HG03521 (cell line): ENCODE results near the gene EPHA10.
A peak's percentile ranks its signal among the peaks of the same experiment; 100 is the strongest.

Experiments
- ATAC-seq: cut with Tn5 transposase; IDR thresholded peaks from one replicate; pipeline ENCODE4 v1.9.1; 2021; ENCODE audit warnings: mild to moderate bottlenecking, moderate library complexity; ENCODE audit not compliant: unreplicated experiment

EPHA10 gene

GRCh38 chr1:37682334-37682987, 82.5 kb downstream of the EPHA10 start:
- no peak for ATAC-seq

GRCh38 chr1:37680933-37681332, 84.0 kb downstream of the EPHA10 start:
- ATAC-seq = no peak

- ATAC-seq = no peak
These were observed 87.1 kb downstream of the EPHA10 start for GRCh38 chr1:37677808-37678207.

- ATAC-seq = no peak
These were observed 87.8 kb downstream of the EPHA10 start for GRCh38 chr1:37677143-37677439.

- peak; percentile 46 for ATAC-seq
These were observed 88.4 kb downstream of the EPHA10 start for GRCh38 chr1:37676281-37677142.

- no peak for ATAC-seq
These were observed 91.0 kb downstream of the EPHA10 start for GRCh38 chr1:37673920-37674319.

GRCh38 chr1:37672136-37672870, 92.6 kb downstream of the EPHA10 start:
- ATAC-seq = no peak

- no peak for ATAC-seq
These were observed 93.7 kb downstream of the EPHA10 start for GRCh38 chr1:37671261-37671660.

GRCh38 chr1:37670133-37670532, 94.8 kb downstream of the EPHA10 start:
- ATAC-seq = no peak

GRCh38 chr1:37667023-37667671, 97.8 kb downstream of the EPHA10 start:
- no peak for ATAC-seq

- no peak for ATAC-seq
These were observed 98.6 kb downstream of the EPHA10 start for GRCh38 chr1:37666241-37666867.
